ENCODE results near the gene PYROXD2.

GRCh38 chr10:98383869-98384268 is 31.1 kb downstream of the PYROXD2 start:
- TF ChIP-seq, protein P1, sequence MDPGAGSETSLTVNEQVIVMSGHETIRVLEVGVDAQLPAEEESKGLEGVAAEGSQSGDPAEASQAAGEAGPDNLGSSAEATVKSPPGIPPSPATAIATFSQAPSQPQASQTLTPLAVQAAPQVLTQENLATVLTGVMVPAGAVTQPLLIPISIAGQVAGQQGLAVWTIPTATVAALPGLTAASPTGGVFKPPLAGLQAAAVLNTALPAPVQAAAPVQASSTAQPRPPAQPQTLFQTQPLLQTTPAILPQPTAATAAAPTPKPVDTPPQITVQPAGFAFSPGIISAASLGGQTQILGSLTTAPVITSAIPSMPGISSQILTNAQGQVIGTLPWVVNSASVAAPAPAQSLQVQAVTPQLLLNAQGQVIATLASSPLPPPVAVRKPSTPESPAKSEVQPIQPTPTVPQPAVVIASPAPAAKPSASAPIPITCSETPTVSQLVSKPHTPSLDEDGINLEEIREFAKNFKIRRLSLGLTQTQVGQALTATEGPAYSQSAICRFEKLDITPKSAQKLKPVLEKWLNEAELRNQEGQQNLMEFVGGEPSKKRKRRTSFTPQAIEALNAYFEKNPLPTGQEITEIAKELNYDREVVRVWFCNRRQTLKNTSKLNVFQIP (CRISPR knock-in tag; IDR thresholded peaks at IDR 0.05; ENCODE audit: borderline replicate concordance, low read depth), result no peak
- TF ChIP-seq, protein P2, sequence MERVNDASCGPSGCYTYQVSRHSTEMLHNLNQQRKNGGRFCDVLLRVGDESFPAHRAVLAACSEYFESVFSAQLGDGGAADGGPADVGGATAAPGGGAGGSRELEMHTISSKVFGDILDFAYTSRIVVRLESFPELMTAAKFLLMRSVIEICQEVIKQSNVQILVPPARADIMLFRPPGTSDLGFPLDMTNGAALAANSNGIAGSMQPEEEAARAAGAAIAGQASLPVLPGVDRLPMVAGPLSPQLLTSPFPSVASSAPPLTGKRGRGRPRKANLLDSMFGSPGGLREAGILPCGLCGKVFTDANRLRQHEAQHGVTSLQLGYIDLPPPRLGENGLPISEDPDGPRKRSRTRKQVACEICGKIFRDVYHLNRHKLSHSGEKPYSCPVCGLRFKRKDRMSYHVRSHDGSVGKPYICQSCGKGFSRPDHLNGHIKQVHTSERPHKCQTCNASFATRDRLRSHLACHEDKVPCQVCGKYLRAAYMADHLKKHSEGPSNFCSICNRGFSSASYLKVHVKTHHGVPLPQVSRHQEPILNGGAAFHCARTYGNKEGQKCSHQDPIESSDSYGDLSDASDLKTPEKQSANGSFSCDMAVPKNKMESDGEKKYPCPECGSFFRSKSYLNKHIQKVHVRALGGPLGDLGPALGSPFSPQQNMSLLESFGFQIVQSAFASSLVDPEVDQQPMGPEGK (CRISPR knock-in tag; IDR thresholded peaks at IDR 0.05; ENCODE audit: borderline replicate concordance), result no peak
- TF ChIP-seq, protein P3, sequence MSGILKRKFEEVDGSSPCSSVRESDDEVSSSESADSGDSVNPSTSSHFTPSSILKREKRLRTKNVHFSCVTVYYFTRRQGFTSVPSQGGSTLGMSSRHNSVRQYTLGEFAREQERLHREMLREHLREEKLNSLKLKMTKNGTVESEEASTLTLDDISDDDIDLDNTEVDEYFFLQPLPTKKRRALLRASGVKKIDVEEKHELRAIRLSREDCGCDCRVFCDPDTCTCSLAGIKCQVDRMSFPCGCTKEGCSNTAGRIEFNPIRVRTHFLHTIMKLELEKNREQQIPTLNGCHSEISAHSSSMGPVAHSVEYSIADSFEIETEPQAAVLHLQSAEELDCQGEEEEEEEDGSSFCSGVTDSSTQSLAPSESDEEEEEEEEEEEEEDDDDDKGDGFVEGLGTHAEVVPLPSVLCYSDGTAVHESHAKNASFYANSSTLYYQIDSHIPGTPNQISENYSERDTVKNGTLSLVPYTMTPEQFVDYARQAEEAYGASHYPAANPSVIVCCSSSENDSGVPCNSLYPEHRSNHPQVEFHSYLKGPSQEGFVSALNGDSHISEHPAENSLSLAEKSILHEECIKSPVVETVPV (CRISPR knock-in tag; IDR thresholded peaks at IDR 0.05), result no peak
- TF ChIP-seq CSDC2 (CRISPR knock-in tag; IDR thresholded peaks at IDR 0.05), result no peak
- TF ChIP-seq ZNF70 (CRISPR knock-in tag; IDR thresholded peaks at IDR 0.05), result no peak
- no peak for TF ChIP-seq SNAI2 (CRISPR knock-in tag; IDR thresholded peaks at IDR 0.05)
- TF ChIP-seq ZC3H10 (CRISPR knock-in tag; IDR thresholded peaks at IDR 0.05), result no peak
- no peak for TF ChIP-seq ZFP3 (CRISPR knock-in tag; IDR thresholded peaks at IDR 0.05)
- no peak for TF ChIP-seq ESRRG (CRISPR knock-in tag; IDR thresholded peaks at IDR 0.05)
- TF ChIP-seq ZFP30 (CRISPR knock-in tag; IDR thresholded peaks at IDR 0.05), result no peak
- no peak for TF ChIP-seq RARB (CRISPR knock-in tag; IDR thresholded peaks at IDR 0.05)
- TF ChIP-seq ZNF8 (CRISPR knock-in tag; IDR thresholded peaks at IDR 0.05), result no peak

Data from SK-N-SH treated with all-trans-retinoic acid at 6 μM for 48 hours (cell line).